GM13977 (cell line): ENCODE measurements around the gene OSBPL6.

ENCODE experiments used
- DNase-seq: peaks from one replicate; pipeline ENCODE4 v3.0.0; 2012; ENCODE audit warnings: low spot score
- CTCF ChIP-seq: IDR thresholded peaks from 2 replicates; pipeline ENCODE4 v1.5.1; 2012; ENCODE audit warnings: mild to moderate bottlenecking, control low read depth; ENCODE audit not compliant: insufficient read depth; ENCODE audit errors: extremely low read depth, missing control alignments
- in situ Hi-C: fragments of 300-500 bp; cut with MboI; formaldehyde crosslinking; loops from one replicate; pipeline ENCODE4 v1.12.0; 2022; ENCODE audit warnings: low sequenced_read_pairs, low pct_unique_long_range_greater_than_20kb, mixed read lengths, inconsistent platforms; ENCODE audit not compliant: unreplicated experiment

Gene OSBPL6

GRCh38 chr2:178205853-178206521 lies 11.7 kb downstream of the OSBPL6 start:
- TF ChIP-seq CTCF = no peak
- in situ Hi-C loops = no loop called here
- no peak for DNase-seq

- no peak for TF ChIP-seq CTCF
- in situ Hi-C loops = no loop called here
- DNase-seq = no peak
Measured at GRCh38 chr2:178208336-178208735, 14.0 kb downstream of the OSBPL6 start.

- no peak for TF ChIP-seq CTCF
- DNase-seq = no peak
- in situ Hi-C loops = no loop called here
Measured at GRCh38 chr2:178208817-178209216, 14.5 kb downstream of the OSBPL6 start.

DNA sequence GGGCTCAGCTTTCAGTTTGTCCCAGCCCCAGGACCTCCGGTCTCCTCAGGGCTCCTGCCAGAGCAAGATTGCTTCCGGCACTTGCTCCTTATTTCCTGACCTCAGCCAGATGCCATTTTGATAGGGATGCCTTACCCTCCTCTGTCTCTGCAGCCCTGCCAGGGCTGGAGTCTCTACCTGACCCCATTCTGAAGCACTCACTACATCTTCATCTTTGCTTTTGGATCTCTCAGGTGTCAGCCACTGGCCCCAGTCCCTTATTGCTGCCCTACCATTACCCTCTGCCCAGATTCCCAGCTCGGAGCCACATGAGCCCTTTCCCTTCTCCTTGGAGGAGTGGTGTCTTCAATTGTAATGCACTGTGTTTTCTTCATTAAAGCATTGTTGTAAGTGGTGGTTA lies 17.1 kb downstream of the OSBPL6 start:
- in situ Hi-C loops = no loop called here
- no peak for DNase-seq

GRCh38 chr2:178211943-178212342 lies 17.6 kb downstream of the OSBPL6 start:
- in situ Hi-C loops = no loop called here
- no peak for TF ChIP-seq CTCF
- no peak for DNase-seq

More for the DNA sequence above, 17.1 kb downstream of the OSBPL6 start:
- no peak for TF ChIP-seq CTCF

GRCh38 chr2:178213991-178214390 lies 19.7 kb downstream of the OSBPL6 start:
- in situ Hi-C loops = no loop called here
- no peak for DNase-seq
- TF ChIP-seq CTCF = no peak

DNA sequence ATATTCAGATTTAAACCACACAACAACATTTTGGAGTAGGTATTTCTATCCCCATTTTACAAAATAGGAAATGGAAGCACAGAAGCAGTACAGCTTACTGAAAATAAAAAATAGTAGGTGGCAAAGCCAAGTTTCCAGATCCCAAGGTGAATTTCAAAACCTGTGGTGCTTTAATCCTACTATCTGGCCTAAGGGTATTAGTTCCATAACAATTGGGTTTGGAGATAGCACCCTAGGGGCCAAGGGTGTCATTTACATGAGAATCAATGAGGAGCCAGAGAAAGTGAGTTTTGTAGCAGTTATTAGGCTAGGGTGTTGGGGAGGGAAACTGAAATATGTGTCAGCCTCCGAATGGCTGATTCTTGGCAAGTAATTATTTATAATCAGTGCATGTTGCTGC lies 24.9 kb downstream of the OSBPL6 start:
- in situ Hi-C loops = no loop called here
- no peak for DNase-seq
- no peak for TF ChIP-seq CTCF
